GM10248 (cell line): ENCODE results near the gene INAFM2.

ENCODE experiments used
- CTCF ChIA-PET: fragments of 300-600 bp; sonication (Branson Sonifier 250); formaldehyde crosslinking; extraction: SDS; loops from one replicate; lab custom pipeline; 2021; ENCODE audit warnings: antibody characterized with exemption; lab: Yijun Ruan, JAX
- POLR2A ChIA-PET: fragments of 350-650 bp; sonication (Branson Sonifier 250); formaldehyde crosslinking; extraction: SDS; loops from one replicate; lab custom pipeline; 2020; ENCODE audit warnings: antibody characterized with exemption; lab: Yijun Ruan, JAX
- DNase-seq: peaks from one replicate; pipeline ENCODE4 v3.0.0; 2012; ENCODE audit errors: extremely low spot score
- CTCF ChIP-seq: IDR thresholded peaks from 2 replicates; pipeline ENCODE4 v1.5.1; 2012; ENCODE audit warnings: mild to moderate bottlenecking, low read depth; ENCODE audit errors: extremely low read depth, missing control alignments, control extremely low read depth

Gene INAFM2

GRCh38 chr15:40357723-40358470 is 34.4 kb downstream of the INAFM2 start, which contains the start of gene DISP2:
DISP2 (plus strand) TSS chr15:40358219; CDS start chr15:40358322, 103 bp downstream.
- ChIA-PET CTCF (interaction anchor here (1.0 to 12.6 kb wide), 5 partner anchors 11 to 83 kb away, joined by 3 to 186 read pairs (median 4); partner anchors contain the start of genes CCDC9B and KNSTRN), POLR2A (interaction anchor here (0.6 kb wide), 1 partner anchor 277 kb away, joined by 5 read pairs; no protein-coding TSS in a partner anchor)
- DNase-seq = peak; percentile 99
- TF ChIP-seq CTCF = no peak

GRCh38 chr15:40358471-40359353 is 35.2 kb downstream of the INAFM2 start:
- TF ChIP-seq CTCF = no peak
- ChIA-PET POLR2A (interaction anchor here (0.6 kb wide), 1 partner anchor 276 kb away, joined by 5 read pairs; no protein-coding TSS in a partner anchor), CTCF (interaction anchor here (2.0 to 12.6 kb wide), 3 partner anchors 10 to 83 kb away, joined by 4 to 186 read pairs (median 70); partner anchors contain the start of gene CCDC9B)
- DNase-seq = no peak

GRCh38 chr15:40360015-40360414 is 36.5 kb downstream of the INAFM2 start:
- POLR2A ChIA-PET = no interaction called here
- CTCF ChIA-PET = interaction anchor here (0.8 to 10.1 kb wide), 3 partner anchors 8 to 20 kb away, joined by 3 to 70 read pairs (median 10); no protein-coding TSS in a partner anchor

GRCh38 chr15:40361640-40362039 is 38.1 kb downstream of the INAFM2 start:
- ChIA-PET POLR2A (no interaction called here), CTCF (no interaction called here)

More at GRCh38 chr15:40360015-40360414, 36.5 kb downstream of the INAFM2 start:
- TF ChIP-seq CTCF = no peak
- no peak for DNase-seq

GRCh38 chr15:40363611-40364010 is 40.1 kb downstream of the INAFM2 start:
- POLR2A ChIA-PET = no interaction called here
- no peak for DNase-seq
- no peak for TF ChIP-seq CTCF
- CTCF ChIA-PET = interaction anchor here (2.6 kb wide), 1 partner anchor 25 kb away, joined by 16 read pairs; no protein-coding TSS in a partner anchor

More at GRCh38 chr15:40361640-40362039, 38.1 kb downstream of the INAFM2 start:
- no peak for TF ChIP-seq CTCF
- DNase-seq = no peak

- POLR2A ChIA-PET = no interaction called here
- CTCF ChIA-PET = interaction anchor here (2.6 to 8.7 kb wide), 3 partner anchors 9 to 55 kb away, joined by 16 to 179 read pairs (median 70); partner anchors contain the start of genes DISP2 and PHGR1
- no peak for DNase-seq
- TF ChIP-seq CTCF = no peak
Observed at GRCh38 chr15:40364251-40364650, 40.8 kb downstream of the INAFM2 start.
